Measurements from ENCODE around the gene PLAGL1.

PLAGL1 gene

GRCh38 chr6:143940011-143940597 is 68.0 kb downstream of the PLAGL1 start:
- Histone ChIP-seq H3K4me1 (ENCODE audit: low read length) (peaks cover 27% of the 10 kb centered on the region), H2AFZ (ENCODE audit: low read depth, low read length) (no peak overlapping the region), H3K79me2 (ENCODE audit: low read length) (no peaks in the 10 kb centered on the region), H4K20me1 (ENCODE audit: insufficient read depth, low read length) (no peaks in the 10 kb centered on the region), H3K9me3 (ENCODE audit: insufficient read depth, low read length) (no peaks in the 10 kb centered on the region), H3K9ac (ENCODE audit: low read length) (no peak overlapping the region), H3K4me2 (ENCODE audit: low read length) (peak overlapping the region; percentile 59), H3K4me3 (ENCODE audit: low read length) (no peak overlapping the region), H3K27ac (ENCODE audit: low read length) (no peak overlapping the region), H3K27me3 (ENCODE audit: low read depth, low read length) (no peaks in the 10 kb centered on the region), H3K36me3 (replicated peaks; ENCODE audit: low read depth, low read length) (no peaks in the 10 kb centered on the region)
- TF ChIP-seq, protein P1, sequence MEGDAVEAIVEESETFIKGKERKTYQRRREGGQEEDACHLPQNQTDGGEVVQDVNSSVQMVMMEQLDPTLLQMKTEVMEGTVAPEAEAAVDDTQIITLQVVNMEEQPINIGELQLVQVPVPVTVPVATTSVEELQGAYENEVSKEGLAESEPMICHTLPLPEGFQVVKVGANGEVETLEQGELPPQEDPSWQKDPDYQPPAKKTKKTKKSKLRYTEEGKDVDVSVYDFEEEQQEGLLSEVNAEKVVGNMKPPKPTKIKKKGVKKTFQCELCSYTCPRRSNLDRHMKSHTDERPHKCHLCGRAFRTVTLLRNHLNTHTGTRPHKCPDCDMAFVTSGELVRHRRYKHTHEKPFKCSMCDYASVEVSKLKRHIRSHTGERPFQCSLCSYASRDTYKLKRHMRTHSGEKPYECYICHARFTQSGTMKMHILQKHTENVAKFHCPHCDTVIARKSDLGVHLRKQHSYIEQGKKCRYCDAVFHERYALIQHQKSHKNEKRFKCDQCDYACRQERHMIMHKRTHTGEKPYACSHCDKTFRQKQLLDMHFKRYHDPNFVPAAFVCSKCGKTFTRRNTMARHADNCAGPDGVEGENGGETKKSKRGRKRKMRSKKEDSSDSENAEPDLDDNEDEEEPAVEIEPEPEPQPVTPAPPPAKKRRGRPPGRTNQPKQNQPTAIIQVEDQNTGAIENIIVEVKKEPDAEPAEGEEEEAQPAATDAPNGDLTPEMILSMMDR (IDR thresholded peaks at IDR 0.05; ENCODE audit: low read depth, low read length), result peak; percentile 68
- no peak for TF ChIP-seq EZH2phosphoT487 (IDR thresholded peaks at IDR 0.05; ENCODE audit: low read depth)

DNA sequence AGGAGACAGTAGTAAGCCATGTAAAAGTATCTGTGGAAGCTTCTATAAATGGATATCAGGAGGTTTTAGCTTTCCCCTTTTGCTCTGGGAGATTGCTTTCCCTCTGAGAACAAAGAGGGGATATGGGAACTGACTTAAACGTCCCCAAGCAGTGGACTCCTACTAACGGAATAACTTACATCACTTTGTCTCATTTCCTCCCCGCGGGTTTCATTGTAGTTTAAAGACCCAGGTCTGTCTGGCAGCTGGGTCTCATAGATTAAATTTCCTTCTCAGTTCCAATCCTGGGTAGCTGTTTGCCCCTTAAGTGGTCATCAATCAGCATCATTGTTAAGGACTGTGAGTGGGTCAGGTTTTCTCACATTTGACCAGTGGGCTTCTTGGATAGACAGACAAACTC is 68.7 kb downstream of the PLAGL1 start:
- TF ChIP-seq, protein P1 (IDR thresholded peaks at IDR 0.05; ENCODE audit: low read depth, low read length), result no peak
- TF ChIP-seq EZH2phosphoT487 (IDR thresholded peaks at IDR 0.05; ENCODE audit: low read depth), result no peak
- Histone ChIP-seq H3K4me3 (ENCODE audit: low read length) (peak overlapping the region; percentile 4; the same call in 1 of the 2 replicates), H3K79me2 (ENCODE audit: low read length) (no peaks in the 10 kb centered on the region), H4K20me1 (ENCODE audit: insufficient read depth, low read length) (no peaks in the 10 kb centered on the region), H3K9me3 (ENCODE audit: insufficient read depth, low read length) (no peaks in the 10 kb centered on the region), H3K4me2 (ENCODE audit: low read length) (peak overlapping the region; percentile 59), H3K9ac (ENCODE audit: low read length) (peak overlapping the region; percentile 16; the same call in 1 of the 2 replicates), H3K4me1 (ENCODE audit: low read length) (peaks cover 27% of the 10 kb centered on the region), H3K27ac (ENCODE audit: low read length) (peak overlapping the region; percentile 24; the same call in 1 of the 2 replicates), H2AFZ (ENCODE audit: low read depth, low read length) (no peak overlapping the region), H3K27me3 (ENCODE audit: low read depth, low read length) (no peaks in the 10 kb centered on the region), H3K36me3 (replicated peaks; ENCODE audit: low read depth, low read length) (no peaks in the 10 kb centered on the region)

DNA sequence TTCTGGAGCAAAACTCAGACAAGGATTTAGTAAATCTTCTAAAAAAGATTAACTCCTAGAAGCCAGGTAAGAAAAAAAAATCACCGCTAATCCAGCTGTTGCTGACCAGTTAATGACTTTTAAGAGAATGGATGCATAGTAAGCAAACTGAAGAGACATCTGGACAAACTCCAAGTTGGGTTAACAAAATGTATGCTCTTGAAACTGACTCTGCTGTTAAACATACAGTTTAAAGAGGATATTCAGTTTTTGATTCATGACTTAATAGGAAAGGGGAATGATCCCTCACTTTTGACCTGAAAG is 70.4 kb downstream of the PLAGL1 start:
- Histone ChIP-seq H3K36me3 (replicated peaks; ENCODE audit: low read depth, low read length) (no peaks in the 10 kb centered on the region), H3K9me3 (ENCODE audit: insufficient read depth, low read length) (no peaks in the 10 kb centered on the region), H3K79me2 (ENCODE audit: low read length) (no peaks in the 10 kb centered on the region), H3K4me1 (ENCODE audit: low read length) (peaks cover 27% of the 10 kb centered on the region), H3K27ac (ENCODE audit: low read length) (no peak overlapping the region), H3K4me2 (ENCODE audit: low read length) (no peak overlapping the region), H2AFZ (ENCODE audit: low read depth, low read length) (no peak overlapping the region), H3K4me3 (ENCODE audit: low read length) (no peak overlapping the region), H4K20me1 (ENCODE audit: insufficient read depth, low read length) (no peaks in the 10 kb centered on the region), H3K9ac (ENCODE audit: low read length) (no peak overlapping the region), H3K27me3 (ENCODE audit: low read depth, low read length) (no peaks in the 10 kb centered on the region)
- TF ChIP-seq, protein P1 (IDR thresholded peaks at IDR 0.05; ENCODE audit: low read depth, low read length), result no peak
- TF ChIP-seq EZH2phosphoT487 (IDR thresholded peaks at IDR 0.05; ENCODE audit: low read depth), result no peak

- Histone ChIP-seq H2AFZ (ENCODE audit: low read depth, low read length) (no peak overlapping the region), H3K27ac (ENCODE audit: low read length) (no peak overlapping the region), H3K9me3 (ENCODE audit: insufficient read depth, low read length) (no peaks in the 10 kb centered on the region), H3K4me1 (ENCODE audit: low read length) (peaks cover 23% of the 10 kb centered on the region), H4K20me1 (ENCODE audit: insufficient read depth, low read length) (no peaks in the 10 kb centered on the region), H3K79me2 (ENCODE audit: low read length) (no peaks in the 10 kb centered on the region), H3K36me3 (replicated peaks; ENCODE audit: low read depth, low read length) (no peaks in the 10 kb centered on the region), H3K4me2 (ENCODE audit: low read length) (no peak overlapping the region), H3K9ac (ENCODE audit: low read length) (no peak overlapping the region), H3K4me3 (ENCODE audit: low read length) (no peak overlapping the region), H3K27me3 (ENCODE audit: low read depth, low read length) (no peaks in the 10 kb centered on the region)
- TF ChIP-seq EZH2phosphoT487 (IDR thresholded peaks at IDR 0.05; ENCODE audit: low read depth), result no peak
- TF ChIP-seq, protein P1 (IDR thresholded peaks at IDR 0.05; ENCODE audit: low read depth, low read length), result no peak
Measured at GRCh38 chr6:143936778-143937667, 71.0 kb downstream of the PLAGL1 start.

Measured in OCI-LY3 (cell line).